MM.1S (cell line): ENCODE measurements around the gene PTPRF.

Source experiments
- DNase-seq: peaks from one replicate; pipeline ENCODE4 v3.0.0-alpha.2; 2015
- H2AFZ ChIP-seq: fragments of 300-600 bp; sonication (generic); 2 replicates; pipeline ENCODE4 v1.6.0; 2016; ENCODE audit warnings: antibody characterized with exemption, low read length
- H3F3A ChIP-seq: fragments of 300-600 bp; sonication (generic); 2 replicates; pipeline ENCODE4 v1.6.1; 2016; ENCODE audit warnings: mild to moderate bottlenecking, antibody characterized with exemption, low read length, moderate library complexity, mixed read lengths; ENCODE audit not compliant: insufficient read depth
- H3K27ac ChIP-seq: fragments of 300-600 bp; sonication (generic); 2 replicates; pipeline ENCODE4 v1.5.1; 2016; ENCODE audit warnings: mild to moderate bottlenecking, low read length
- H3K27me3 ChIP-seq: fragments of 300-600 bp; sonication (generic); replicated peaks from 2 replicates; pipeline ENCODE4 v1.6.0; 2016; ENCODE audit warnings: low read length; ENCODE audit not compliant: insufficient read depth
- H3K36me3 ChIP-seq: fragments of 300-600 bp; sonication (generic); replicated peaks from 2 replicates; pipeline ENCODE4 v1.6.1; 2016; ENCODE audit warnings: mild to moderate bottlenecking, low read length, mixed read lengths; ENCODE audit not compliant: insufficient read depth
- H3K4me1 ChIP-seq: fragments of 300-600 bp; sonication (generic); 2 replicates; pipeline ENCODE4 v1.6.1; 2016; ENCODE audit warnings: low read length, mixed read lengths
- H3K4me2 ChIP-seq: fragments of 300-600 bp; sonication (generic); 2 replicates; pipeline ENCODE4 v1.6.0; 2016; ENCODE audit warnings: low read depth, low read length
- H3K4me3 ChIP-seq: fragments of 300-600 bp; sonication (generic); 2 replicates; pipeline ENCODE4 v1.5.1; 2016; ENCODE audit warnings: low read length, mixed read lengths
- H3K79me2 ChIP-seq: fragments of 300-600 bp; sonication (generic); 2 replicates; pipeline ENCODE4 v1.6.1; 2016; ENCODE audit warnings: mixed run types, low read length, mixed read lengths
- H3K9ac ChIP-seq: fragments of 300-600 bp; sonication (generic); 2 replicates; pipeline ENCODE4 v1.6.1; 2016; ENCODE audit warnings: low read length, mixed read lengths
- H3K9me2 ChIP-seq: fragments of 300-600 bp; sonication (generic); replicated peaks from 2 replicates; pipeline ENCODE4 v1.6.1; 2016; ENCODE audit warnings: mild to moderate bottlenecking, low read length, mixed read lengths; ENCODE audit not compliant: insufficient read depth
- H3K9me3 ChIP-seq: fragments of 300-600 bp; sonication (generic); replicated peaks from 2 replicates; pipeline ENCODE4 v1.6.1; 2016; ENCODE audit warnings: mild to moderate bottlenecking, low read length, mixed read lengths; ENCODE audit not compliant: insufficient read depth
- H4K20me1 ChIP-seq: fragments of 300-600 bp; sonication (generic); 2 replicates; pipeline ENCODE4 v1.6.1; 2016; ENCODE audit warnings: mild to moderate bottlenecking, low read length, moderate library complexity, mixed read lengths; ENCODE audit not compliant: insufficient read depth
- EZH2 ChIP-seq: fragments of 300-600 bp; sonication (generic); optimal IDR thresholded peaks from 2 replicates; pipeline ENCODE3; 2017; ENCODE audit warnings: low read depth, mild to moderate bottlenecking, antibody characterized with exemption, low read length, mixed read lengths
- EZH2phosphoT487 ChIP-seq: fragments of 300-600 bp; sonication (generic); IDR thresholded peaks from 2 replicates; pipeline ENCODE4 v1.6.1; 2018; ENCODE audit warnings: antibody characterized with exemption, low read length
- TF ChIP-seq, protein P1 (sequence below): fragments of 300-600 bp; sonication (generic); IDR thresholded peaks from 2 replicates; pipeline ENCODE4 v1.5.1; 2016; ENCODE audit warnings: antibody characterized with exemption, low read length, mixed read lengths

The PTPRF gene

GRCh38 chr1:43484367-43484766 lies 46.3 kb upstream of the PTPRF start:
- Histone ChIP-seq H3K4me3 (no peak overlapping the region), H3F3A (no peaks in the 10 kb centered on the region), H3K27me3 (no peaks in the 10 kb centered on the region), H3K9ac (no peak overlapping the region), H2AFZ (no peak overlapping the region), H3K79me2 (no peaks in the 10 kb centered on the region), H3K4me1 (no peaks in the 10 kb centered on the region), H3K9me3 (no peaks in the 10 kb centered on the region), H4K20me1 (no peaks in the 10 kb centered on the region), H3K36me3 (no peaks in the 10 kb centered on the region), H3K9me2 (no peaks in the 10 kb centered on the region), H3K4me2 (no peak overlapping the region), H3K27ac (no peak overlapping the region)
- DNase-seq, result no peak
- TF ChIP-seq EZH2, result no peak

DNA sequence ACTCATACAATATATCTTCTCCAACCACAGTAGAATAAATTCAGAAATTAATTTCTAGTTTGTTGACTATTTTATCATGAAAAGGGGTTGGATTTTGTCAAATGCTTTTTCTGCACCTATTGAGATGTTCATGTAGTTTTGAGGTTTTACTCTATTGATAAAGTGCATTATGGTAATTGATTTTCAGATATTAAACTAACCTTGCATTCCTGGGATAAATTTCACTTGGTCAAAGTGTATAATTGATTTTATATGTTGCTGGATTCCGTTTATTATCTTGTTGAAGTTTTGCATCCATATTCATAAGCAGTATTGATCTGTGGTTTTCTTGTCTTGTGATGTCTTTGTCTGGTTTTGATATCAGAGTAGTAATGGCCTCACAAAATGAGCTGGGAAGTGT lies 42.5 kb upstream of the PTPRF start:
- no peaks in the 10 kb centered on the region for H4K20me1 ChIP-seq
- no peaks in the 10 kb centered on the region for H3K79me2 ChIP-seq
- H3K4me3 ChIP-seq, result no peak overlapping the region
- no peak for DNase-seq
- TF ChIP-seq EZH2phosphoT487 (no peak), EZH2 (no peak)
- TF ChIP-seq, protein P1, sequence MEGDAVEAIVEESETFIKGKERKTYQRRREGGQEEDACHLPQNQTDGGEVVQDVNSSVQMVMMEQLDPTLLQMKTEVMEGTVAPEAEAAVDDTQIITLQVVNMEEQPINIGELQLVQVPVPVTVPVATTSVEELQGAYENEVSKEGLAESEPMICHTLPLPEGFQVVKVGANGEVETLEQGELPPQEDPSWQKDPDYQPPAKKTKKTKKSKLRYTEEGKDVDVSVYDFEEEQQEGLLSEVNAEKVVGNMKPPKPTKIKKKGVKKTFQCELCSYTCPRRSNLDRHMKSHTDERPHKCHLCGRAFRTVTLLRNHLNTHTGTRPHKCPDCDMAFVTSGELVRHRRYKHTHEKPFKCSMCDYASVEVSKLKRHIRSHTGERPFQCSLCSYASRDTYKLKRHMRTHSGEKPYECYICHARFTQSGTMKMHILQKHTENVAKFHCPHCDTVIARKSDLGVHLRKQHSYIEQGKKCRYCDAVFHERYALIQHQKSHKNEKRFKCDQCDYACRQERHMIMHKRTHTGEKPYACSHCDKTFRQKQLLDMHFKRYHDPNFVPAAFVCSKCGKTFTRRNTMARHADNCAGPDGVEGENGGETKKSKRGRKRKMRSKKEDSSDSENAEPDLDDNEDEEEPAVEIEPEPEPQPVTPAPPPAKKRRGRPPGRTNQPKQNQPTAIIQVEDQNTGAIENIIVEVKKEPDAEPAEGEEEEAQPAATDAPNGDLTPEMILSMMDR, result no peak
- H3K9ac ChIP-seq, result no peak overlapping the region
- H3K27ac ChIP-seq, result no peak overlapping the region
- no peaks in the 10 kb centered on the region for H3K9me3 ChIP-seq
- no peak overlapping the region for H3K4me2 ChIP-seq
- no peaks in the 10 kb centered on the region for H3F3A ChIP-seq
- H2AFZ ChIP-seq, result no peak overlapping the region
- no peaks in the 10 kb centered on the region for H3K36me3 ChIP-seq
- H3K4me1 ChIP-seq, result no peaks in the 10 kb centered on the region
- no peaks in the 10 kb centered on the region for H3K9me2 ChIP-seq
- no peaks in the 10 kb centered on the region for H3K27me3 ChIP-seq

GRCh38 chr1:43491061-43491460 lies 39.6 kb upstream of the PTPRF start:
- TF ChIP-seq, protein P1, result no peak
- TF ChIP-seq EZH2phosphoT487 (no peak), EZH2 (no peak)
- Histone ChIP-seq H3K4me1 (no peaks in the 10 kb centered on the region), H3K36me3 (no peaks in the 10 kb centered on the region), H3K27me3 (no peaks in the 10 kb centered on the region), H3K9me2 (no peaks in the 10 kb centered on the region), H2AFZ (no peak overlapping the region), H4K20me1 (no peaks in the 10 kb centered on the region), H3F3A (no peaks in the 10 kb centered on the region), H3K9ac (no peak overlapping the region), H3K4me3 (no peak overlapping the region), H3K79me2 (no peaks in the 10 kb centered on the region), H3K4me2 (no peak overlapping the region), H3K27ac (no peak overlapping the region), H3K9me3 (no peaks in the 10 kb centered on the region)
- no peak for DNase-seq

DNA sequence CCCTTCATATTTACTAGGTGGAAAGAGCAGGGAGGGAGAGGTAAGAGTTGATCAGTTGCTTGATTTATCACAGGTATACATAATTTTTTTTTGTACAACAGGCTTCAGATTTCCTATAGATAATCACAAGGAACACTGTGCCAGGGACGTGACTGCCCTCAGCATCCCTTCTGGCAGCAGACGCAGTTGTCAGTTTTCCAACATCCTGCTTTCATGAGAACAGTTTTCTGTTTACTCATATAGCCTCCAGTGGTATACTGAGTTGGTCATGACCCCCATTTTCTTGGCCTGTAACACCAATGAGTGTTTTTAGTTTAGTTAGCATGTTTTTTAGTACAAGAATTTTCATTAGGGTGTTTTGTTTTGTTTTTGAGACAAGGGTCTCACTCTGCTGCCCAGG lies 37.9 kb upstream of the PTPRF start:
- Histone ChIP-seq H3K4me2 (no peak overlapping the region), H2AFZ (no peak overlapping the region), H3K4me1 (no peaks in the 10 kb centered on the region), H3K9me2 (no peaks in the 10 kb centered on the region), H3K4me3 (no peak overlapping the region), H3K9ac (no peak overlapping the region), H3K79me2 (no peaks in the 10 kb centered on the region), H3K27me3 (no peaks in the 10 kb centered on the region), H3K36me3 (no peaks in the 10 kb centered on the region), H3K27ac (no peak overlapping the region), H3K9me3 (no peaks in the 10 kb centered on the region), H3F3A (no peaks in the 10 kb centered on the region), H4K20me1 (no peaks in the 10 kb centered on the region)
- no peak for DNase-seq
- TF ChIP-seq EZH2, result no peak
- TF ChIP-seq, protein P1, result no peak
- TF ChIP-seq EZH2phosphoT487, result no peak
